ENCODE data around the gene GAPDHS. TPM values are rescaled to one million over a fixed set of nuclear protein-coding genes. Genes with fewer than 3 reads are reported as not detected.

Gene GAPDHS
- polyA plus RNA-seq, 4 donors = not detected

DNA sequence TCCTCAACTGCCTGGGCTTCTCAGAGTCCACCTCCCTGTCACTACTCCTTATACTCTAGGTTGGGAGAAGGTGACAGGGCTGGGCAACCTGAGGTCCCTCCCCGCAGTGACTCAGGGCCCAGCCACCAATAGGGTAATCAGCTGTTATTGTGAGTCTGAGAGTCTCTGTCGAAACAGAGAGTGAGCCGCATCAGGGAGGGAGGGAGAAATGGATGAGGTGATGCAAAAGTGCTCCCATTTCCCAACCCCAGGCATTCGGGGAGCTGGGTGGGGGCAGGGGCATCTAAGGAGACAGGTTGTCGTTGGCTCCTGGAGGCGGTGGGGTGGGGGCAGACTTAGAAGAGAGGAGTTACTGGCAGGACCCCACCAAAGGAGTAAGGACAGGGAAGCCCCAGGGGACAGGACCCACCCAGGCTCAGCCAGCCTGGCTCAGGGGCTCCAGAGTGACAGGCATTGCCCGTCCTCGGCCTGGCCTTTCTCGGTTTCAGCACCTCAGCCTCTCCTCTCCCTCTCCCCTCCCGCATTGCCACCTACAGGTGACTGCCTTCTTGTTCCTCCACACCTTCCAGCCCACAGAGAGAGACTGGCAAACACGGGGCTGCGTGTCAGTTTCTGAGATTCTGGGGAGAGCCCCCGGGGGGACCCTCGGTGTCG is 19.5 kb upstream of the GAPDHS start, which contains the start of gene DMKN:
DMKN (minus strand) TSS at position 22 of the 654 bp plus-strand sequence. CDS start 174 bp downstream, outside the sequence.
- FAIRE-seq (no peak), DNase-seq (peak in 1 of 2 donors; percentile 16)
- Histone ChIP-seq H3K9me3 (ENCODE audit: control insufficient read depth in 2 of 2, insufficient read depth in 1 of 2, low read depth in 1 of 2, low read length in 1 of 2) (no peaks in the 10 kb centered on the region), H3K4me1 (ENCODE audit: control insufficient read depth in 3 of 3, insufficient read depth in 2 of 3, low read depth in 1 of 3, low read length in 2 of 3) (peaks cover 0 to 6% (median 0%) of the 10 kb centered on the region in 3 donors), H3K4me3 (ENCODE audit: low read depth in 1 of 3, low read length in 3 of 3) (no peak within 1 kb of the TSS), H3K36me3 (ENCODE audit: control insufficient read depth in 3 of 3, insufficient read depth in 2 of 3, low read depth in 1 of 3, low read length in 3 of 3) (no peaks in the 10 kb centered on the region), H3K27me3 (ENCODE audit: control insufficient read depth in 3 of 3, insufficient read depth in 3 of 3, low read length in 3 of 3) (peaks cover 0 to 37% (median 11%) of the 10 kb centered on the region in 3 donors), H3K27ac (ENCODE audit: low read depth in 1 of 3, low read length in 2 of 3) (no peak within 1 kb of the TSS)
- WGBS, 3 donors = 18 to 22% (median 22%) methylated on average over 14 to 15 of the region's 15 CpGs

DNA sequence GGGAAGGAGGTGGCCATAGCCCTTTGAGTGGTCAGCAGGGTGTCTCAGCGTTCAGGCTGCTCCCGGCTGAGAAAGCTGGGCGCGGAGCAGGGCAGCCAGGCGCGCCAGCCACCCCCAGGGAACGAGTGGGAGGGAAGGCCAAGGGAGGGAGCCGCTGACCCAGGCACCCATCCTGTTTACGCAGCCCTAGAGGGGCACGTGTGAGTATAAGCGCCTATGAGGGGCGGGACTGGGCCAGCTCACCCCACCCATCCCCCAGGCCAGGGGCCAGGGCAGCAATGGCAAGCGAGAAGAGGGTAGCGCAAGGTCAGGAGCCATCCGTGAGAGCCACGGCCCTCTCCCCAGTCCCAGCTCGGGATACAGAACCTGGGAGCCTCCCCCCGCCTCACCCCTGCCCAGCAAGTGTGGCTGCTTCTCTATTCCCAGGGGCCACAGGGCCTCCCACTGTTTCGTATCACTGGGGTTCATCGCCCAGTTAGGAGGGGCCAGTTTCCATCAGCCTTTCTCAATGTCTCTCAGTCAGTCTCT is 18.9 kb upstream of the GAPDHS start:
- H3K4me3 ChIP-seq (ENCODE audit: low read depth in 1 of 3, low read length in 3 of 3) = no peak overlapping the region
- no peaks in the 10 kb centered on the region for H3K36me3 ChIP-seq (ENCODE audit: control insufficient read depth in 3 of 3, insufficient read depth in 2 of 3, low read depth in 1 of 3, low read length in 3 of 3)
- FAIRE-seq (no peak), DNase-seq (no peak)
- peaks cover 0 to 37% (median 13%) of the 10 kb centered on the region in 3 donors for H3K27me3 ChIP-seq (ENCODE audit: control insufficient read depth in 3 of 3, insufficient read depth in 3 of 3, low read length in 3 of 3)
- no peaks in the 10 kb centered on the region for H3K9me3 ChIP-seq (ENCODE audit: control insufficient read depth in 2 of 2, insufficient read depth in 1 of 2, low read depth in 1 of 2, low read length in 1 of 2)
- 24 to 26% (median 25%) methylated on average over 20 of the region's 20 CpGs for WGBS, 3 donors
- H3K27ac ChIP-seq (ENCODE audit: low read depth in 1 of 3, low read length in 2 of 3) = no peak overlapping the region
- H3K4me1 ChIP-seq (ENCODE audit: control insufficient read depth in 3 of 3, insufficient read depth in 2 of 3, low read depth in 1 of 3, low read length in 2 of 3) = peaks cover 0 to 5% (median 0%) of the 10 kb centered on the region in 3 donors

DNA sequence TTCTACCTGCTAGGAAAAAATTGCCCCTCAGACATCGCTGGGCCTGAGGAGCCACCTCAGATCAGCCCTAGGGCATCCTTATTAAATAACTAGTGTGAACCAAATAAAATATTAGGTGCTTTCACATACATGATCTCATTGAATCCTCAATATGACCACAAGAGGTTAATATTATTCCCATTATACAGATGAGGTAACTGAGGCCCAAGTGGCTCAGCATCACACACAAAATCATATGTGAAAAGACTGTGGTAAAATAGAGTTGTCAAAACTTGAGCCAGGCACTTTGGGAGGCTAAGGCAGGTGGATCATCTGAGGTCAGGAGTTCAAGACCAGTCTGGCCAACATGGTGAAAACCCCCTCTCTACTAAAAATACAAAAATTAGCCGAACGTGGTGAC is 16.9 kb upstream of the GAPDHS start:
- no peak overlapping the region for H3K4me3 ChIP-seq (ENCODE audit: low read depth in 1 of 3, low read length in 3 of 3)
- peaks cover 0 to 25% (median 8%) of the 10 kb centered on the region in 3 donors for H3K27me3 ChIP-seq (ENCODE audit: control insufficient read depth in 3 of 3, insufficient read depth in 3 of 3, low read length in 3 of 3)
- 85 to 92% (median 89%) methylated on average over 3 of the region's 3 CpGs for WGBS, 3 donors
- no peak overlapping the region for H3K27ac ChIP-seq (ENCODE audit: low read depth in 1 of 3, low read length in 2 of 3)
- no peaks in the 10 kb centered on the region for H3K9me3 ChIP-seq (ENCODE audit: control insufficient read depth in 2 of 2, insufficient read depth in 1 of 2, low read depth in 1 of 2, low read length in 1 of 2)
- DNase-seq = no peak
- no peaks in the 10 kb centered on the region for H3K4me1 ChIP-seq (ENCODE audit: control insufficient read depth in 3 of 3, insufficient read depth in 2 of 3, low read depth in 1 of 3, low read length in 2 of 3)
- no peaks in the 10 kb centered on the region for H3K36me3 ChIP-seq (ENCODE audit: control insufficient read depth in 3 of 3, insufficient read depth in 2 of 3, low read depth in 1 of 3, low read length in 3 of 3)
- no peak for FAIRE-seq

DNA sequence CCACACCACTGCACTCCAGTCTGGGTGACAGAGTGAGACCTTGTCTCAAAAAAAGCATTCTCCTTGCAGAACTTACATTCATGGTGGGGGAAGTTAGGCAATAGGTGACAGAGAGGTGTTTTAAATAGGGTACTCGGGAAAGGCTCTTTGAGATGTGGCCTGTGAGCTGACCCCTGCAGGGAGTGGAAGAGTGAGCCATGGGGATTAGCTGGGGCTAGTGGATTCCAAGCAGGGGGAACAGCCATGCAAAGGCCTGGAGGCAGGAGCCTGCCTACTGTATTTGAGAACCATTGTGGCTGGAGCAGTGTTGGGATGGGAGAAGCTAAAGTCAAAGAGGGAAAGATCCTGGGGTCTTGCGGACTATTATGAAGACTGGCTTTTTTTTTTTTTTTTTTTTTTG is 15.9 kb upstream of the GAPDHS start:
- Histone ChIP-seq H3K9me3 (ENCODE audit: control insufficient read depth in 2 of 2, insufficient read depth in 1 of 2, low read depth in 1 of 2, low read length in 1 of 2) (no peaks in the 10 kb centered on the region), H3K4me3 (ENCODE audit: low read depth in 1 of 3, low read length in 3 of 3) (no peak overlapping the region), H3K4me1 (ENCODE audit: control insufficient read depth in 3 of 3, insufficient read depth in 2 of 3, low read depth in 1 of 3, low read length in 2 of 3) (no peaks in the 10 kb centered on the region), H3K27me3 (ENCODE audit: control insufficient read depth in 3 of 3, insufficient read depth in 3 of 3, low read length in 3 of 3) (peaks cover 0 to 21% (median 8%) of the 10 kb centered on the region in 3 donors), H3K27ac (ENCODE audit: low read depth in 1 of 3, low read length in 2 of 3) (no peak overlapping the region), H3K36me3 (ENCODE audit: control insufficient read depth in 3 of 3, insufficient read depth in 2 of 3, low read depth in 1 of 3, low read length in 3 of 3) (no peaks in the 10 kb centered on the region)
- 91 to 94% (median 93%) methylated on average over 2 of the region's 2 CpGs for WGBS, 3 donors
- FAIRE-seq = no peak
- DNase-seq = no peak

DNA sequence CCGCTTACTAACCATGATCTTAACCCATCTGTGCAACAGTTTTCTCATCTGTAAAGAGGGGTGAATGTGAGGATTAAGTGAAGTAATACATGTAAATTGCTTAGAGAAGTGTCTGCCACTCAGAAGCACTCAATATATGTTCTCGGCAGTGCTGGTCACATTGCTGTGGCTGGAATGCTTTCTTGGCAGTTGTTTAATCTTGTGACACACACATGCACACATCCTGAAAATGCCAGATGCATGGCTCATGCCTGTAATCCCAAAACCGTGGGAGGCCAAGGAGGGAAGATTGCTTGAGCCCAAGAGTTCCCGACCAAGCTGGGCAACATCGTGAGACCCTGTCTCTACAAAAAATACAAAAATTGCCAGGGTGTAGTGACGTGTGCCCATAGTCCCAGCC is 14.9 kb upstream of the GAPDHS start:
- Histone ChIP-seq H3K27ac (ENCODE audit: low read depth in 1 of 3, low read length in 2 of 3) (no peak overlapping the region), H3K9me3 (ENCODE audit: control insufficient read depth in 2 of 2, insufficient read depth in 1 of 2, low read depth in 1 of 2, low read length in 1 of 2) (no peaks in the 10 kb centered on the region)

GRCh38 chr19:35519291-35519690 is 14.0 kb upstream of the GAPDHS start:
- Histone ChIP-seq H3K4me3 (ENCODE audit: low read depth in 1 of 3, low read length in 3 of 3) (no peak overlapping the region), H3K4me1 (ENCODE audit: control insufficient read depth in 3 of 3, insufficient read depth in 2 of 3, low read depth in 1 of 3, low read length in 2 of 3) (no peaks in the 10 kb centered on the region), H3K9me3 (ENCODE audit: control insufficient read depth in 2 of 2, insufficient read depth in 1 of 2, low read depth in 1 of 2, low read length in 1 of 2) (no peaks in the 10 kb centered on the region), H3K27me3 (ENCODE audit: control insufficient read depth in 3 of 3, insufficient read depth in 3 of 3, low read length in 3 of 3) (peaks cover 0 to 6% (median 4%) of the 10 kb centered on the region in 3 donors), H3K36me3 (ENCODE audit: control insufficient read depth in 3 of 3, insufficient read depth in 2 of 3, low read depth in 1 of 3, low read length in 3 of 3) (no peaks in the 10 kb centered on the region), H3K27ac (ENCODE audit: low read depth in 1 of 3, low read length in 2 of 3) (no peak overlapping the region)
- FAIRE-seq = no peak
- WGBS, 3 donors = 52 to 54% (median 54%) methylated on average over 7 of the region's 7 CpGs
- no peak for DNase-seq

More for the DNA sequence above, 14.9 kb upstream of the GAPDHS start:
- Histone ChIP-seq H3K27me3 (ENCODE audit: control insufficient read depth in 3 of 3, insufficient read depth in 3 of 3, low read length in 3 of 3) (peaks cover 0 to 12% (median 4%) of the 10 kb centered on the region in 3 donors), H3K36me3 (ENCODE audit: control insufficient read depth in 3 of 3, insufficient read depth in 2 of 3, low read depth in 1 of 3, low read length in 3 of 3) (no peaks in the 10 kb centered on the region), H3K4me3 (ENCODE audit: low read depth in 1 of 3, low read length in 3 of 3) (no peak overlapping the region), H3K4me1 (ENCODE audit: control insufficient read depth in 3 of 3, insufficient read depth in 2 of 3, low read depth in 1 of 3, low read length in 2 of 3) (no peaks in the 10 kb centered on the region)
- WGBS, 3 donors = 66 to 74% (median 71%) methylated on average over 6 of the region's 6 CpGs
- DNase-seq = no peak
- FAIRE-seq = no peak

DNA sequence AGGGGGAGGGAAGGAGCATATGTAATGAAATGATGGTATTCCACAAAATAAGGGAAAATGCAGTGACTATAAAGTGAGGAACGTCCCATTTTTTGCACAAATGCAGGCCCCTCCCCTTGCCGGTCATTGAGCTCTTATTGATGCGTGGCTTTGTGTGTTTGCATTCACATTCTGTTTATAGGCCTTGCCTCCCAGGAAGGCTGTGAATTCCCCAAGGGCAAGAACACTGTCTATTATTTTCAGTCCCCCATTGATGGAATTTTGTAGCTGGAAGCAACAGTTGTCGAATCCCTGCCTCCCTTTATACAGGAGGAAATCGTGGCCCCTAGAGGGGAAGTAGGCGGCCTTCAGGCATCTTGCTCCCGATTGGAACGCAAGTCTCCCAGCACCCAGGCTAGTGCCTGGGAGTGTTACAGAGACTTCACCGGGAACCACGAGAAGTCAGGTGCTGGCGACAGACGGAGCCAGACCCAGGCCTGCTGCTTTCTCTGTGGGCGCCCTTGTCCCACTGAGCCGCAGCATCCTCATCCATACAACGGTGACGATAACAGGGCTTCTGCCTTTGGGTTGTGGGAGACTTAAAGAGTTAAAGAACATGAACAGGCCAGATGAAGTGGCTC is 12.0 kb upstream of the GAPDHS start:
- FAIRE-seq (no peak), DNase-seq (no peak)
- Histone ChIP-seq H3K9me3 (ENCODE audit: control insufficient read depth in 2 of 2, insufficient read depth in 1 of 2, low read depth in 1 of 2, low read length in 1 of 2) (no peaks in the 10 kb centered on the region), H3K4me1 (ENCODE audit: control insufficient read depth in 3 of 3, insufficient read depth in 2 of 3, low read depth in 1 of 3, low read length in 2 of 3) (no peaks in the 10 kb centered on the region), H3K36me3 (ENCODE audit: control insufficient read depth in 3 of 3, insufficient read depth in 2 of 3, low read depth in 1 of 3, low read length in 3 of 3) (no peaks in the 10 kb centered on the region), H3K27ac (ENCODE audit: low read depth in 1 of 3, low read length in 2 of 3) (no peak overlapping the region), H3K4me3 (ENCODE audit: low read depth in 1 of 3, low read length in 3 of 3) (no peak overlapping the region), H3K27me3 (ENCODE audit: control insufficient read depth in 3 of 3, insufficient read depth in 3 of 3, low read length in 3 of 3) (peaks cover 0 to 10% (median 2%) of the 10 kb centered on the region in 3 donors)
- WGBS, 3 donors = 69 to 82% (median 82%) methylated on average over 16 of the region's 16 CpGs

- Histone ChIP-seq H3K36me3 (ENCODE audit: control insufficient read depth in 3 of 3, insufficient read depth in 2 of 3, low read depth in 1 of 3, low read length in 3 of 3) (no peaks in the 10 kb centered on the region), H3K4me3 (ENCODE audit: low read depth in 1 of 3, low read length in 3 of 3) (no peak overlapping the region), H3K27ac (ENCODE audit: low read depth in 1 of 3, low read length in 2 of 3) (no peak overlapping the region), H3K27me3 (ENCODE audit: control insufficient read depth in 3 of 3, insufficient read depth in 3 of 3, low read length in 3 of 3) (peaks cover 0 to 10% (median 2%) of the 10 kb centered on the region in 3 donors), H3K4me1 (ENCODE audit: control insufficient read depth in 3 of 3, insufficient read depth in 2 of 3, low read depth in 1 of 3, low read length in 2 of 3) (no peaks in the 10 kb centered on the region), H3K9me3 (ENCODE audit: control insufficient read depth in 2 of 2, insufficient read depth in 1 of 2, low read depth in 1 of 2, low read length in 1 of 2) (no peaks in the 10 kb centered on the region)
- no peak for FAIRE-seq
- WGBS, 3 donors = 29 to 63% (median 45%) methylated on average over 12 of the region's 12 CpGs
- DNase-seq = peak in 1 of 2 donors; percentile 28
These were observed 10.4 kb upstream of the GAPDHS start for GRCh38 chr19:35522745-35523327.
